ENCODE measurements around the gene COL18A1. TPM values are rescaled to one million over a fixed set of nuclear protein-coding genes. Genes with fewer than 3 reads are reported as not detected.

COL18A1 gene
- total RNA-seq, 1 donor from 2014 or later, result 44.2 TPM

- DNase-seq, result peak; percentile 15
- ATAC-seq (ENCODE audit: poor library complexity), result no peak
- intact Hi-C loops (cut with DNase I), result no loop called here
These were observed 106.0 kb downstream of the COL18A1 start for GRCh38 chr21:45511007-45511406.

DNA sequence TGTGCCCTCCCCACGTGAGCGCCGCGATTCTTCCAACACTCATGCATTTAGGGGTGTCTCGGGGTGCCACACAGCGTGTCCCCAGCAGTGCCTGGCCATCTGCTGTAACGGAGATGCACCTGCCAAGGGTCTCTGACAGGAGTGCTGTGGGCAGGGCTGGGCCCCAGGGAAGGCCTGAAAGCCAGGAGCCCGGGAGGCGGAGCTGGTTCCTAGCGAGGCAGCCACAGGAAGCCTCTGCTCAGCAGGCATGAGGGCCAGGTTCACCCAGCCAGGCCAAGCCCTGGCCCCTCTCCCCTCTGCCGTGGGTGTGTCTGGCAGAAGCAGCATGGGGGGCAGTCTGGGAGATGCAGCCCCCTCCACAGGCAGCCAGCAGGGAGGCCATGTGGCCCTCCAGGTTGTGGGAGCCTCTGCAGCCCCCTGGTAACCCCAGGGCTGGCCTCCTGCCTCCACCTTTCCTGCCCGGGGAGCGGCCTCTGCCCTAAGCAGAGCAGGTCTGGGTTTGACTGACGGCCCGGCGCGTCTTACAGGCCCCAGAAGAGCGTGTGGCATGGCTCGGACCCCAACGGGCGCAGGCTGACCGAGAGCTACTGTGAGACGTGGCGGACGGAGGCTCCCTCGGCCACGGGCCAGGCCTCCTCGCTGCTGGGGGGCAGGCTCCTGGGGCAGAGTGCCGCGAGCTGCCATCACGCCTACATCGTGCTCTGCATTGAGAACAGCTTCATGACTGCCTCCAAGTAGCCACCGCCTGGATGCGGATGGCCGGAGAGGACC, 106.9 kb downstream of the COL18A1 start:
- ATAC-seq (ENCODE audit: poor library complexity), result no peak
- intact Hi-C loops (cut with DNase I), result no loop called here
- peak; percentile 37 for DNase-seq

- ATAC-seq (ENCODE audit: poor library complexity) (no peak), DNase-seq (peak; percentile 8)
- intact Hi-C loops (cut with DNase I), result no loop called here
These were observed 107.6 kb downstream of the COL18A1 start for GRCh38 chr21:45512626-45513002.

DNA sequence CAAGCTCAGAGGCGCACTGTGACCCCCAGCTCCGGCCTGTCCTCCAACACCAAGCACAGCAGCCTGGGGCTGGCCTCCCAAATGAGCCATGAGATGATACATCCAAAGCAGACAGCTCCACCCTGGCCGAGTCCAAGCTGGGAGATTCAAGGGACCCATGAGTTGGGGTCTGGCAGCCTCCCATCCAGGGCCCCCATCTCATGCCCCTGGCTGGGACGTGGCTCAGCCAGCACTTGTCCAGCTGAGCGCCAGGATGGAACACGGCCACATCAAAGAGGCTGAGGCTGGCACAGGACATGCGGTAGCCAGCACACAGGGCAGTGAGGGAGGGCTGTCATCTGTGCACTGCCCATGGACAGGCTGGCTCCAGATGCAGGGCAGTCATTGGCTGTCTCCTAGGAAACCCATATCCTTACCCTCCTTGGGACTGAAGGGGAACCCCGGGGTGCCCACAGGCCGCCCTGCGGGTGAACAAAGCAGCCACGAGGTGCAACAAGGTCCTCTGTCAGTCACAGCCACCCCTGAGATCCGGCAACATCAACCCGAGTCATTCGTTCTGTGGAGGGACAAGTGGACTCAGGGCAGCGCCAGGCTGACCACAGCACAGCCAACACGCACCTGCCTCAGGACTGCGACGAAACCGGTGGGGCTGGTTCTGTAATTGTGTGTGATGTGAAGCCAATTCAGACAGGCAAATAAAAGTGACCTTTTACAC, 108.2 kb downstream of the COL18A1 start:
- no peak for ATAC-seq (ENCODE audit: poor library complexity)
- intact Hi-C loops (cut with DNase I), result no loop called here

GRCh38 chr21:45513741-45514310, 108.9 kb downstream of the COL18A1 start:
- ATAC-seq (ENCODE audit: poor library complexity) (no peak), DNase-seq (peak; percentile 30)
- intact Hi-C loops (cut with DNase I), result no loop called here

More for the DNA sequence above, 108.2 kb downstream of the COL18A1 start:
- DNase-seq, result peak; percentile 31

- peak; percentile 38 for DNase-seq
- no peak for ATAC-seq (ENCODE audit: poor library complexity)
- intact Hi-C loops (cut with DNase I), result no loop called here
These were observed 109.5 kb downstream of the COL18A1 start for GRCh38 chr21:45514311-45515021.

- intact Hi-C loops (cut with DNase I), result no loop called here
- DNase-seq (peak; percentile 40), ATAC-seq (ENCODE audit: poor library complexity) (no peak)
These were observed 110.5 kb downstream of the COL18A1 start for GRCh38 chr21:45515241-45516061.

DNA sequence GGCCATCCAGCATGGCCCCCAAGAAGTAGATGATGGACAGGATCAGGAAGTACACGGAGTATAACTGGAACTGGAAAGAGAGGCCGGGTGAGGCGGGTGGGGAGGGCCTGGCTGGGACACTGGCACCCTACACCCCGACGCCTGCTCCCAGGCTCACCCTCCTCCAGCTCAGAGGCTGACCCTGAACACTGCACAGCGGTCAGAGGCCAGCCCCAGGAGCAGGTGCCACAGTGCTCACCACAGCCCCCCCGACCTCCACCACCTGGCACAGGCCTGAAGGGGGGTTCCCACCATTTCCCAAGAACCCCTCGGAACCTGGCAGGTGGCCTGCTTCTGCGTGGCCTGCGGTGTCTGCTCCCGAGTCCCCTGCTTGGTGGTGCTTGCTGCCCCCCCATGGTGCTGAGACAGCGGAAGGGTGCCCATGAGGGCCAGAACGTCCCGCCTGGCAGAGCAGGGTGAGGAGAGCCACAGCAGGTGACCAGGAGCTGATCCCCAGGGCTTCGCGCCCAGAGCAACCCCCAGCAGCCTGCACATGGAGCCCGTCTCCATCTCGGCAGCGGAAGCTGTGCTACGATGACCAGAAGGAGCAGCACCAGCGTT, 111.2 kb downstream of the COL18A1 start:
- ATAC-seq (ENCODE audit: poor library complexity) (no peak), DNase-seq (peak; percentile 38)
- intact Hi-C loops (cut with DNase I), result no loop called here

DNA sequence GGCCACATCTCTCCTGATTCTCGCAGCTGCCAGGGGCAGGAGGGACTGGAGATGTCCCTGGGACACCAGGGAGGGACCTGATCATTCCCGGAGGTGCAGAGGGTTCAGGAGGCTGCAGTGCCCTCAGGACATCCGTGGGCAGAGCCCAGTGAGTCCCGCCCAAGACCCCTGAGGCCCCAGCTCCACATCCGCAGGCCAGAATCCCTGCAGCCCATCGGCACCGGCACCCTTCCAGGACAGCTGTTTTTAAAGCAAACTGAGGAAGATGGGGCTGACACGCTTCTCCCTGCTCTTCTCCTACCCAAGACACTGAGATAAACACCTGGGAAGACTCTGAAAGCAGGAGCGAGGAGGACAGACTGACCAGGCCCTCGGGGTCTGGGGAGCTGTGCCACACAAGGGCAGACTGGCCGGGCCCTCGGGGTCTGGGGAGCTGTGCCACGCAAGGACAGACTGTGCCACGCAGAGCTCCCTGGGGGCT, 111.7 kb downstream of the COL18A1 start:
- peak; percentile 27 for DNase-seq
- intact Hi-C loops (cut with DNase I), result no loop called here
- ATAC-seq (ENCODE audit: poor library complexity), result no peak

DNA sequence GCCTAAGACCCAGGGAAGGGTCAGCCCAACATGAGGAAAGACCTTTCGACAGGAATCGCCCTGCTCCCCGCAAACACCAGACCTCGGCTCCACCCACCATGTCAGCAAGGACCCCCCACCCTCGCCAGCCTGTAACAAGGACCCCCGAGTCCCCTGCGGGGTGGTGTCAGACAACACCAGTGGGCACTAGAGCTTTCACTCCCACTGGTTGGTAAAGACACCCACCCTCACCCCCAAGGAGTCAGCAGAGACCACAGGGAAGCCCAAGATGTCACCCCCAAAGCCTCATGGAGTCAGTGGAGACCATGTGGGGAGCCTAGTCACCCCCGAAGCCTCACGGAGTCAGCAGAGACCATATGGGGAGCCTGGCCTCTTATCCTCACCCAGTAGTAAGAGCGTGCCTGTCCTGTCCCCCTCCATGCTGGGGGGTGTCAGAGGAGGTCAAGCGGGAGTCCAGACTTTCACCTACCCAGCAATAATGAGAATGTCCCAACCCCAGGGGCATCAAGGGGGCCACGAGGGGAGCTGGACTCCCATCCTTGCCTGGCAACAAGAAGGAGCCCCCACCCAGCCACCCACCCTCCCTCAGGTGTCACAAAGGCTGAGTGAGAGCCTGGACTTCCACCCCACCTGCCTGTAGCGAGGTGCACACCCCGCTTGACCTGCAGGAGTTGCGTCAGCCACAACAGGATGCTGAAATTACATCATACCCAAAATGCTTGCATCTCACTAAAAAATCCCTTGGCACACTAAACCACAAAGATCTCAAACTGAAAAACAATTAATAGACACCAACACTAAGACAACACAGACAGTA, 112.5 kb downstream of the COL18A1 start:
- no peak for ATAC-seq (ENCODE audit: poor library complexity)
- intact Hi-C loops (cut with DNase I), result no loop called here
- DNase-seq, result peak; percentile 40

GRCh38 chr21:45518742-45519141, 113.8 kb downstream of the COL18A1 start:
- no peak for DNase-seq
- intact Hi-C loops (cut with DNase I), result no loop called here
- no peak for ATAC-seq (ENCODE audit: poor library complexity)

DNA sequence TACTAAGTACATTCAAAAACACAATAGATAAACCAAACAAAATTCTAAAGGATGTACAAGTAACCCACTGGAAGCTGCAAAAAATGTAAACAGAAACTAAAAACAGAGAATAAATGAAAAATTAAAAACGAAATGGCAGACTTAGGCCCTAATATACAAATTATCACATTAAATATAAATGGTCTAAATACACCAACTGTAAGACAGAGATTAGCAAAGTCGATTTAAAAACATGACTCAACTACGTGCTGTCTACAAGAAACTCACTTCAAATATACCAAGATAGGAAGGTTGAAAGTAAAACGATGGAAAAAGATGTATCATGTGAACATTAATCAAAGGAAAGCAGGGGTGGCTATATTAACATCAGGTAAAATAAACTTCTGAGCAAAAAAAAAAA, 114.2 kb downstream of the COL18A1 start:
- intact Hi-C loops (cut with DNase I), result no loop called here
- no peak for DNase-seq
- ATAC-seq (ENCODE audit: poor library complexity), result no peak

DNA sequence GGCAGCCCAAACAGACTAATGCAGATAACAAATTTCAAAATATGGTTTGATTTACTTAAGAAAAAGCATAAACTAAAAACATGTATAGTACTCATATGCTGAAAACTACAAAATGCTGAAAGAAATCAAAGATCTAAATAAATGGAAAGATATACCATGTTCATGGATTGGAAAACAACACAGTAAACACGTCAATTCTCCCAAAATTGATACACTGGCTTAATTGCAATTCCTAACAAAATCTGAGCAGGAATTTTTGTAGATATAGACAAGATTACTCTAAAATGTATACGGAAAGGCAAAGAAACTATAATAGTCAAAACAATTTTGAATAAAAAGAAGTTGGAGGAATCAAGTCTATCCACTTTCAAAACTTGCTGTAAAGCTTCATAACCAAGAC, 116.3 kb downstream of the COL18A1 start:
- DNase-seq, result no peak
- intact Hi-C loops (cut with DNase I), result no loop called here
- no peak for ATAC-seq (ENCODE audit: poor library complexity)

GRCh38 chr21:45522381-45522780, 117.4 kb downstream of the COL18A1 start:
- intact Hi-C loops (cut with DNase I), result no loop called here
- ATAC-seq (ENCODE audit: poor library complexity) (no peak), DNase-seq (no peak)

GRCh38 chr21:45522986-45523385, 118.0 kb downstream of the COL18A1 start:
- ATAC-seq (ENCODE audit: poor library complexity), result no peak
- DNase-seq, result no peak
- intact Hi-C loops (cut with DNase I), result no loop called here

- intact Hi-C loops (cut with DNase I), result no loop called here
- ATAC-seq (ENCODE audit: poor library complexity) (no peak), DNase-seq (peak; percentile 17)
These were observed 118.6 kb downstream of the COL18A1 start for GRCh38 chr21:45523411-45524101.

- ATAC-seq (ENCODE audit: poor library complexity), result no peak
- peak; percentile 15 for DNase-seq
- intact Hi-C loops (cut with DNase I), result no loop called here
These were observed 119.8 kb downstream of the COL18A1 start for GRCh38 chr21:45524756-45525152.
